Measurements from ENCODE around the gene GPR39. TPM values are rescaled to one million over a fixed set of nuclear protein-coding genes. Genes with fewer than 3 reads are reported as not detected.

Gene GPR39
- total RNA-seq, 6 donors from 2014 or later, result 10.1 to 45.9 (median 24.0) TPM

DNA sequence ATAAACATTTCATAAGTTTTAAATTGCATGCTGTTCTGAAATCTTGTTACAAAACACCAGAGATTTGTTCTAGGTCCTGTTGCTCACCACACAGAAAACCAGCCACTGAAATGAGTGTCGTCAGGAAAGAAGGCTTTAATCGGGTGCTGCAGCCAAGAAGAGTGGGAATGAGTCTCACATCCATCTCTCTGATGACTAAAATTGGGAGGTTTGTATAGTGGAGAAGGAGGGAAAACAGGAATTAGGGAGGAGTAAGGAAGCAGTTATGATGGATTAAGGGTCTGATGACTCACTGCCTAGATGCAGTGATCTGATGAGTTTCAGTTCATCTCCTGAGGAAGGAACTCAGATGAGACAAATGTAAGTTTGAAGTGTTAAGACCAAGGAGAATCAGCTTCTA lies 42.1 kb upstream of the GPR39 start:
- Histone ChIP-seq H3K36me3 (no peaks in the 10 kb centered on the region), H3K4me3 (no peak overlapping the region), H3K9me3 (no peaks in the 10 kb centered on the region), H3K27me3 (no peaks in the 10 kb centered on the region), H3K4me1 (peaks cover 0 to 5% (median 0%) of the 10 kb centered on the region in 4 donors), H3K27ac (no peak overlapping the region)
- WGBS, 2 donors, result 80 to 86% methylated on average over 2 of the region's 2 CpGs
- ATAC-seq (ENCODE audit: low FRiP score in 2 of 2) (peak in 1 of 2 donors; percentile 94), DNase-seq (no peak)
- TF ChIP-seq CTCF (IDR thresholded peaks at IDR 0.05), result no peak

DNA sequence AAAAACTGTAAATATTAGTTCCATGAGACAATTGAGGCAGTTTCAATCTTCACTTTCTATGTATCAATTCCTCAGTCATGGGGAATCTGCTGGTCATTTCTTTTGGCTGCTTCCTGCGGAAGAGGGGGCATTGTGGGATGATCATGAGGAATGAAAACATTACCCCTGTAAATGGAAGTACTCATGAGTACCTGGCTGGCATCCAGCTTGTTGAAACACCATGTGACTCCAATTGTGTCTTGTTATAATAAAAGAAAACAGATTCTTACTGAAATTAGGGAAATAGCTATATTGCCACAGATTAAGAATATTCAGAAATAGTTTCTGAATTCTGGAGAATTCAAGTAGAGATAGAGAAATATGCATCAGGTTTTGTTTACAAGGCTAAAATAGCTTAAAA lies 41.6 kb upstream of the GPR39 start:
- ATAC-seq (ENCODE audit: low FRiP score in 2 of 2) (peak in 1 of 2 donors; percentile 33), DNase-seq (no peak)
- Histone ChIP-seq H3K4me1 (peaks cover 0 to 5% (median 0%) of the 10 kb centered on the region in 4 donors), H3K4me3 (no peak overlapping the region), H3K36me3 (no peaks in the 10 kb centered on the region), H3K9me3 (no peaks in the 10 kb centered on the region), H3K27ac (no peak overlapping the region), H3K27me3 (no peaks in the 10 kb centered on the region)
- TF ChIP-seq POLR2AphosphoS5 (IDR thresholded peaks at IDR 0.05), result no peak
- no peak for TF ChIP-seq EP300 (IDR thresholded peaks at IDR 0.05)
- no peak for TF ChIP-seq POLR2A (IDR thresholded peaks at IDR 0.05)
- TF ChIP-seq CTCF (IDR thresholded peaks at IDR 0.05), result no peak
- 60 to 67% methylated on average over 1 of the region's 1 CpG for WGBS, 2 donors

- no peak overlapping the region for H3K4me3 ChIP-seq
- TF ChIP-seq CTCF (IDR thresholded peaks at IDR 0.05) (no peak), POLR2A (IDR thresholded peaks at IDR 0.05) (no peak), EP300 (IDR thresholded peaks at IDR 0.05) (no peak), POLR2AphosphoS5 (IDR thresholded peaks at IDR 0.05) (no peak)
- no peaks in the 10 kb centered on the region for H3K27me3 ChIP-seq
- DNase-seq (no peak), ATAC-seq (ENCODE audit: low FRiP score in 2 of 2) (no peak)
- H3K4me1 ChIP-seq, result no peaks in the 10 kb centered on the region
- no peak overlapping the region for H3K27ac ChIP-seq
- WGBS, 2 donors, result 87 to 92% methylated on average over 4 of the region's 4 CpGs
- H3K36me3 ChIP-seq, result no peaks in the 10 kb centered on the region
- H3K9me3 ChIP-seq, result peaks cover 0 to 3% (median 0%) of the 10 kb centered on the region in 4 donors
Measured at GRCh38 chr2:132381376-132381775, 35.2 kb upstream of the GPR39 start.

- TF ChIP-seq POLR2AphosphoS5 (IDR thresholded peaks at IDR 0.05) (no peak), CTCF (IDR thresholded peaks at IDR 0.05) (no peak), POLR2A (IDR thresholded peaks at IDR 0.05) (no peak), EP300 (IDR thresholded peaks at IDR 0.05) (no peak)
- ATAC-seq (ENCODE audit: low FRiP score in 2 of 2) (peak; percentile 15 to 42), DNase-seq (peak in 1 of 2 donors; percentile 7)
- WGBS, 2 donors, result 32 to 55% methylated on average over 7 to 8 of the region's 8 CpGs
- H3K27me3 ChIP-seq, result no peaks in the 10 kb centered on the region
- no peaks in the 10 kb centered on the region for H3K4me1 ChIP-seq
- H3K9me3 ChIP-seq, result peaks cover 0 to 3% (median 2%) of the 10 kb centered on the region in 4 donors
- no peak overlapping the region for H3K4me3 ChIP-seq
- H3K27ac ChIP-seq, result no peak overlapping the region
- no peaks in the 10 kb centered on the region for H3K36me3 ChIP-seq
Measured at GRCh38 chr2:132383956-132384355, 32.6 kb upstream of the GPR39 start.

DNA sequence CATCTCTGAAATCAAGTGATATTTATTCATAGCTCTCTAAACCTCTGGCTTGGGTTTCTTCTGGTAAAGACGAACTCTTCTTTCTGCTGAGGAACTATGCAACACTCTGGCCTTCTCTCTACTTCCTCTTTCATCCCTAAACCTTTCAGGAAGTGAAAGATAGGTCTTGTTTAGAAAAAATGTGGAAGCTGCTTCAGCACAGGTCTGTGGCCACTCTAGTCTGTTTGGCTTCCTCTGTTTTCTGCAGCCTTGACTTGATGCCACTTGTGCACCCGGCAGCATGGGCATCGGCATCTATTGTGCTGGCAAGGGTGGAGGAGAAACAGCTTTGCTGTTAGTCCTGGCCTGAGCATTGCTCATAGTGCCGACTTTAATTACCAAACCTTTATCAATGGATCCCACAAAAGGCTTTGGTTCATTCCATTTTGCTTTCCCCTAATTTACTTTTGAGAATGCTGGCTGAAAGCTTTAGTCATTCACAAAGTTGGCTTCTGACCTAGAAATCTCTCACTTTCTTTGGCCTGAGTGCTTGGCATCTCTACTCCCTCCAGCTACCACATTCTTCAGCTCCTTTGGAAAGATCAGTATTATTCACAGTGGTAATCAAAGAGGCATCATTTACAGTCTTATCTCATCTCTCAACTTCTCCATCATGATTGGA lies 32.0 kb upstream of the GPR39 start:
- Histone ChIP-seq H3K9me3 (peaks cover 0 to 3% (median 2%) of the 10 kb centered on the region in 4 donors), H3K4me3 (no peak overlapping the region), H3K4me1 (no peaks in the 10 kb centered on the region), H3K27ac (no peak overlapping the region), H3K36me3 (no peaks in the 10 kb centered on the region), H3K27me3 (no peaks in the 10 kb centered on the region)
- ATAC-seq (ENCODE audit: low FRiP score in 2 of 2), result peak; percentile 19 to 83
- no peak for DNase-seq
- 43 to 58% methylated on average over 4 of the region's 4 CpGs for WGBS, 2 donors
- no peak for TF ChIP-seq POLR2AphosphoS5 (IDR thresholded peaks at IDR 0.05)
- no peak for TF ChIP-seq CTCF (IDR thresholded peaks at IDR 0.05)
- TF ChIP-seq EP300 (IDR thresholded peaks at IDR 0.05), result no peak
- no peak for TF ChIP-seq POLR2A (IDR thresholded peaks at IDR 0.05)

Data from upper lobe of left lung (tissue), 6 donors.